Psoas muscle (tissue), 8 donors: ENCODE results near the gene ALKBH5. TPM values are rescaled to one million over a fixed set of nuclear protein-coding genes. Genes with fewer than 3 reads are reported as not detected.

Experiments
- ATAC-seq, 4 donors: fragments of 200-7000 bp; cut with Tn5 transposase; one replicate each; pipeline ENCODE4 v1.9.1; 2020; ENCODE audit warnings: moderate library complexity in 3 of 4, mild to moderate bottlenecking in 2 of 4
- DNase-seq, 2 donors: peaks; one replicate each; pipeline ENCODE4 v3.0.0-alpha.2; 2020
- H3K27ac ChIP-seq: fragments of 200-600 bp; one replicate; pipeline ENCODE4 v1.8.0; 2022
- H3K27me3 ChIP-seq, 3 donors: fragments of 200-600 bp in 1 of 3; one replicate each; pipeline versions ENCODE4 v1.6.1 to v1.8.0; 2013 to 2022; ENCODE audit warnings: low read length in 2 of 3, mild to moderate bottlenecking in 2 of 3, moderate library complexity in 1 of 3; ENCODE audit not compliant: insufficient read depth in 3 of 3
- H3K36me3 ChIP-seq, 2 donors: fragments of 200-600 bp in 1 of 2; one replicate each; pipeline versions ENCODE4 v1.6.1 to v1.8.0; 2013 to 2022; ENCODE audit warnings: low read depth in 1 of 2, mild to moderate bottlenecking in 1 of 2, moderate library complexity in 1 of 2; ENCODE audit not compliant: insufficient read depth in 1 of 2
- H3K4me1 ChIP-seq: fragments of 200-600 bp; one replicate; pipeline ENCODE4 v1.8.0; 2022
- H3K4me3 ChIP-seq: fragments of 200-600 bp; one replicate; pipeline ENCODE4 v1.8.0; 2022; ENCODE audit warnings: mild to moderate bottlenecking
- H3K9me3 ChIP-seq: fragments of 200-600 bp; one replicate; pipeline ENCODE4 v1.8.0; 2022
- WGBS, 3 donors: extraction: QIAGEN DNeasy Blood & Tissue Kit; methylation state at CpG; one replicate each; pipeline versions ENCODE4 v1.1.6 to v1.1.7; 2013; 5-methylcytosine and 5-hydroxymethylcytosine counted together
- intact Hi-C, 2 donors: fragments of 100-400 bp; cut with DNase I; formaldehyde crosslinking; loops; one replicate each; pipeline versions ENCODE4 v1.11.0 to v1.14.2; 2022
- polyA plus RNA-seq, 3 donors: library from polyadenylated mRNA; stranded (reverse); fragments of 200-250 nt; gene quantifications; one replicate each; pipeline ENCODE4 v1.2.3, GENCODE V29; 2013
- total RNA-seq, 4 donors: library from RNA; stranded (reverse); fragmentation: NEBNext Ultra II Directional in 2 of 4; extraction: Animal tissue kit (Norgen Biotek cat#: 25700) in 2 of 4; gene quantifications; one replicate each; pipeline versions ENCODE4 v1.2.1 to v1.2.4, GENCODE V29; 2021 to 2023
- TF ChIP-seq, protein P1 (sequence below): fragments of 200-600 bp; IDR thresholded peaks from one replicate; pipeline ENCODE4 v1.8.0; 2022; ENCODE audit warnings: antibody characterized with exemption
- donor health status: healthy with polysubstance abuse.
- donor health status: DM: no; HTN: no; CAD: no; lungs with moderate emphysema.
- donor health status: Bipolar disorder and iron deficiency.
- donor health status: healthy.
- donor health status: DM: yes; HTN: yes; CAD: no.
- donor health status: DM: no; HTN: no; CAD: no.
- donor health status: DM: no; HTN: no; CAD: no.
- donor health status: DM: yes; HTN: yes; CAD: no.

The ALKBH5 gene
- total and polyA plus RNA-seq, 7 donors = 91.7 to 235 (median 206) TPM

DNA sequence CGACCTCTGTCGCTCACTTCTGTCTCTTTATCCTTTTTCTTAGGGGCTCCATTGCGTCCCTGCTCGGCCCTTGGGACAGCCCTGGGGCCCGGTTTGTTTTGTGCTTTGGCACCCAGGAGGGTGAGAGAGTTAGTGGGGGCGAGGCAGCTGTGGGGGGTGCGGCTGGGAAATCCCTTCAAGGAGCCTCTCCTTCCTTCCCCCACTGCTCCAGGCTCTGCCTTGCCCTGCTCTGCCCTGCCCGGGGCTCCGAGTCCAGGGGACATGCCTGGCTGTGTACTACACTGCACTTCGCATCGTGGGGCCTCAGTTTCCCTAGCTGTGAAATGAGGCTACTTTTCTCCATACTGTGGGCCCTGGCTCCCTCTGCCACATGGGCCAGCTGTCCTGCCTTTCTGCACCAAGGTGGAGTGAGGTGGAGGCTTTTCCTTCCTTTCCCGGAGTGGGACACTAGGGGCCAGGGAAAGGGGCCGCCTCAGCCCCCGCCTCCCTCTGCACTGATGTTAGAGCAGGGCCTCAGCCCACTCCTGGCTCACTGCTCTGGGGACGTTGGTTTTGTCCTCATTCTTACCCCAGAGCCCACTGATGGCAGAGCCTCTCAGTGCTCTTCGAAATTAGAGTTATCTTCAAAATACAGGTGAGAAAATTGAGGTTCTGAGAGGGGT is 42.8 kb downstream of the ALKBH5 start:
- Histone ChIP-seq H3K36me3 (no peaks in the 10 kb centered on the region), H3K27ac (peak overlapping the region; percentile 46), H3K4me3 (peak overlapping the region; percentile 71), H3K4me1 (peaks cover 11% of the 10 kb centered on the region), H3K9me3 (no peaks in the 10 kb centered on the region), H3K27me3 (no peaks in the 10 kb centered on the region)
- WGBS, 3 donors = 30 to 38% (median 35%) methylated on average over 16 of the region's 16 CpGs
- intact Hi-C loops = loop anchor here in 1 of 2 donors (5.0 kb wide), 1 partner anchor 86 kb away; the partner anchor contains the start of gene TOP3A
- DNase-seq = peak in 1 of 2 donors; percentile 48
- no peak for ATAC-seq
- TF ChIP-seq, protein P1, sequence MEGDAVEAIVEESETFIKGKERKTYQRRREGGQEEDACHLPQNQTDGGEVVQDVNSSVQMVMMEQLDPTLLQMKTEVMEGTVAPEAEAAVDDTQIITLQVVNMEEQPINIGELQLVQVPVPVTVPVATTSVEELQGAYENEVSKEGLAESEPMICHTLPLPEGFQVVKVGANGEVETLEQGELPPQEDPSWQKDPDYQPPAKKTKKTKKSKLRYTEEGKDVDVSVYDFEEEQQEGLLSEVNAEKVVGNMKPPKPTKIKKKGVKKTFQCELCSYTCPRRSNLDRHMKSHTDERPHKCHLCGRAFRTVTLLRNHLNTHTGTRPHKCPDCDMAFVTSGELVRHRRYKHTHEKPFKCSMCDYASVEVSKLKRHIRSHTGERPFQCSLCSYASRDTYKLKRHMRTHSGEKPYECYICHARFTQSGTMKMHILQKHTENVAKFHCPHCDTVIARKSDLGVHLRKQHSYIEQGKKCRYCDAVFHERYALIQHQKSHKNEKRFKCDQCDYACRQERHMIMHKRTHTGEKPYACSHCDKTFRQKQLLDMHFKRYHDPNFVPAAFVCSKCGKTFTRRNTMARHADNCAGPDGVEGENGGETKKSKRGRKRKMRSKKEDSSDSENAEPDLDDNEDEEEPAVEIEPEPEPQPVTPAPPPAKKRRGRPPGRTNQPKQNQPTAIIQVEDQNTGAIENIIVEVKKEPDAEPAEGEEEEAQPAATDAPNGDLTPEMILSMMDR = no peak

DNA sequence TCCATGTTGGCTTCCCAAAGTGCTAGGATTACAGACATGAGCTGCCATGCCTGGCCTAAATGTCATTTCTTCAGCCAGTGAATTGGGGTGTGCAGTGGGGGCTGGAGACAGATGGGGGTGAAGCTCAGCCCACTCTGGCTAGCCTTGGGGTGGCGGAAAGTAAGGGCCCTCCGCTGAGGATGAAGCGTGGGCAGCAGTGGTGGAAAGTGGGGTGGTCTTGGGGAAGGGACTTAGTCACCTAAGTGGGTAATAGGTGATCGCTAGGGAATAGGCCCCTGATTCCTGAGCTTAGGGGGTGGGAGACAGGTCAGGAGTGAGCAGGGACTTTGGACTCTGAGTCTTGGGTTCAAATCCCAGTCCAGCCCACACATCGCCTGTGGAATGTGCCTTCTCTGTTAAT is 44.0 kb downstream of the ALKBH5 start:
- H3K27ac ChIP-seq = no peak overlapping the region
- no peaks in the 10 kb centered on the region for H3K9me3 ChIP-seq
- intact Hi-C loops = loop anchor here in 1 of 2 donors (5.0 kb wide), 1 partner anchor 85 kb away; the partner anchor contains the start of gene TOP3A
- H3K36me3 ChIP-seq = no peaks in the 10 kb centered on the region
- peak in 1 of 2 donors; percentile 21 for DNase-seq
- TF ChIP-seq, protein P1 = no peak
- ATAC-seq = no peak
- WGBS, 3 donors = 91 to 100% (median 99%) methylated on average over 5 of the region's 5 CpGs
- peaks cover 11% of the 10 kb centered on the region for H3K4me1 ChIP-seq
- H3K27me3 ChIP-seq = no peaks in the 10 kb centered on the region
- H3K4me3 ChIP-seq = no peak overlapping the region

DNA sequence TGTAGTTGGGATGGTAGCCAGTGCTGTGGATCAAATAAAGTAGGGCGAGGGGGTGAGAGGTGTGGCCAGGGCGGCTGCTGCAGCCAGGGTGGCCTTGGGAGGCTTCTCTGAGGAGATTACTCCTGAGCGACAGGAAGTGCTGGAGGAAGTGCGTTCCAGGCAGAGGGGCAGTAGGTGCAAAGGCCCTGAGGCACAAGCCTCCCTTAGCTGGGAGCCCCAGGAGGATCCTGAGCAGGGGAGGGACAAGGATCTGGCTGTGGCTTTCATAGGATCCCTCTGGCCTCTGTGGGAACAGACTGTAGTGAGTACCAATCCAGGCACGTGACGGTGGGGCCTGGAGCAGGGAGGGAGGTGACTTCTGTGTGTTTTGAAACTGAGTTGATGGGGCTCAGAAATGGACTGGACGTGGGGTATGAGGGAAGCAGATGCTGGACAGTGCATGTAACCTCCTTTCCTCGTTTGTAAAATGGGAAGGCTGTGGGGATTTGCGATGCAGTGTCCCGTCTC is 44.6 kb downstream of the ALKBH5 start:
- TF ChIP-seq, protein P1 = no peak
- ATAC-seq (no peak), DNase-seq (no peak)
- H3K4me1 ChIP-seq = peaks cover 11% of the 10 kb centered on the region
- H3K27ac ChIP-seq = no peak overlapping the region
- peaks cover 0 to 2% of the 10 kb centered on the region in 2 donors for H3K36me3 ChIP-seq
- WGBS, 3 donors = 91 to 94% (median 92%) methylated on average over 10 of the region's 10 CpGs
- no peaks in the 10 kb centered on the region for H3K9me3 ChIP-seq
- intact Hi-C loops = loop anchor here in 1 of 2 donors (5.0 kb wide), 1 partner anchor 84 kb away; the partner anchor contains the start of gene TOP3A
- no peaks in the 10 kb centered on the region for H3K27me3 ChIP-seq
- no peak overlapping the region for H3K4me3 ChIP-seq

DNA sequence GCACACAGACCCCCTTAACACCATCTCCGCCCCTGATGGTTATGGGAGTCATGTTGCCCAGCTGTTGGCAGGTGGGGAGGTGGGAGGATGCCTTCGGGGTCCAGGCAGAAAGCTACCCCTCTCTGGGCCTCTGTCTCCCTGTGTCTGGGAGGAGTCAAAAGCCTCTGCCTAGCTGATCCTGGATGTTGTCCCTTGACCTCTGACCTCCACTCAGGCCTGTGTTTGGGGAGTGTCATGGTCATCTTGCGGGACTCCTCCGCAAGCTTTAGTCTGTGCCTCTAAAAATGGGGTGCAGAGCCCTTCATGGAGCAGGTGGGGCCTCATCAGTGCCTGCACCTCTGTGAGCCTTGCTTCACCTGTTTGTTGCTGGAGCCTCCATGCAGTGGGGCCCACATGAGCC is 45.6 kb downstream of the ALKBH5 start:
- intact Hi-C loops = loop anchor here in 1 of 2 donors (5.0 kb wide), 1 partner anchor 83 kb away; the partner anchor contains the start of gene TOP3A
- Histone ChIP-seq H3K36me3 (peaks cover 0 to 12% of the 10 kb centered on the region in 2 donors), H3K27me3 (no peaks in the 10 kb centered on the region), H3K4me3 (no peak overlapping the region), H3K4me1 (peaks cover 11% of the 10 kb centered on the region), H3K9me3 (no peaks in the 10 kb centered on the region), H3K27ac (no peak overlapping the region)
- ATAC-seq (no peak), DNase-seq (no peak)
- TF ChIP-seq, protein P1 = no peak
- WGBS, 3 donors = 77 to 83% (median 81%) methylated on average over 4 of the region's 4 CpGs
